ENCODE measurements around the gene PLD6.

- no peak for TF ChIP-seq EZH2 (IDR thresholded peaks at IDR 0.05; ENCODE audit: insufficient read depth, poor library complexity, severe bottlenecking)
- no peak for TF ChIP-seq EZH2phosphoT487 (IDR thresholded peaks at IDR 0.05; ENCODE audit: insufficient read depth, low read depth)
Measured at GRCh38 chr17:17252149-17252661, 46.1 kb upstream of the PLD6 start.
